HepG2 (cell line): Measurements from ENCODE around the gene RAD54L2. TPM values are rescaled to one million over a fixed set of nuclear protein-coding genes. Genes with fewer than 3 reads are reported as not detected.

Experiments used
- CREBL2 ChIP-seq: sonication (generic); formaldehyde crosslinking; IDR thresholded peaks from 2 replicates; pipeline ENCODE4 v1.8.1; 2023; ENCODE audit warnings: missing genetic modification reagents, mild to moderate bottlenecking, borderline replicate concordance
- RNF2 ChIP-seq: fragments of 450-650 bp; conservative IDR thresholded peaks from 2 replicates; pipeline ENCODE4 v1.6.1; 2016; ENCODE audit warnings: low read depth
- THYN1 ChIP-seq: sonication (generic); formaldehyde crosslinking; IDR thresholded peaks from 2 replicates; pipeline ENCODE4 v1.8.1; 2023; ENCODE audit warnings: low read depth, mild to moderate bottlenecking, moderate library complexity, missing genetic modification reagents, borderline replicate concordance
- ZBTB2 ChIP-seq: sonication (generic); formaldehyde crosslinking; IDR thresholded peaks from 2 replicates; pipeline ENCODE4 v1.8.0; 2022; ENCODE audit warnings: low read depth, missing genetic modification reagents
- ZFX ChIP-seq: sonication (generic); formaldehyde crosslinking; IDR thresholded peaks from 2 replicates; pipeline ENCODE4 v1.4.0; 2020; ENCODE audit warnings: mild to moderate bottlenecking, low read depth, missing genetic modification reagents, moderate library complexity
- ZMAT3 ChIP-seq: sonication (generic); formaldehyde crosslinking; conservative IDR thresholded peaks from 2 replicates; pipeline ENCODE4 v1.7.0; 2021; ENCODE audit warnings: missing genetic modification reagents
- ZNF605 ChIP-seq: sonication (generic); formaldehyde crosslinking; IDR thresholded peaks from 2 replicates; pipeline ENCODE4 v1.8.0; 2022; ENCODE audit warnings: mild to moderate bottlenecking, missing genetic modification reagents
- polyA plus RNA-seq, 8 experiments: library from polyadenylated mRNA; depleted of rRNA in 3 of 8; stranded (reverse) in 7 of 8; unstranded in 1 of 8; fragments of >200 nt; fragmentation: Illumina TruSeq in 4 of 8; extraction: Trizol in 4 of 8; gene quantifications; 2 replicates each; pipeline versions ENCODE4 v1.2.1 to v1.2.3, GENCODE V29; 2011 to 2016; ENCODE audit warnings: low read depth in 4 of 8, missing spikeins in 1 of 8, mixed read lengths in 1 of 8; ENCODE audit not compliant: insufficient read depth in 1 of 8
- total RNA-seq, 5 experiments: library from RNA; depleted of rRNA; stranded (reverse); fragments of >200 nt; fragmentation: Illumina TruSeq; extraction: Trizol; gene quantifications; 2 replicates each; pipeline ENCODE4 v1.2.3, GENCODE V29; 2016; ENCODE audit warnings: low read depth in 1 of 5
- TF ChIP-seq, protein P1 (sequence below): sonication (generic); formaldehyde crosslinking; IDR thresholded peaks from 2 replicates; pipeline ENCODE4 v1.5.1; 2020; ENCODE audit warnings: mild to moderate bottlenecking, missing genetic modification reagents, moderate library complexity
- TF ChIP-seq, protein P2 (sequence below): sonication (generic); formaldehyde crosslinking; IDR thresholded peaks from 2 replicates; pipeline ENCODE4 v1.5.0; 2020; ENCODE audit warnings: mild to moderate bottlenecking, missing genetic modification reagents, borderline replicate concordance
- TF ChIP-seq, protein P3 (sequence below): sonication (generic); formaldehyde crosslinking; IDR thresholded peaks from 2 replicates; pipeline ENCODE4 v1.8.0; 2022; ENCODE audit warnings: mild to moderate bottlenecking, missing genetic modification reagents, moderate library complexity
- TF ChIP-seq, protein P4 (sequence below): sonication (generic); formaldehyde crosslinking; IDR thresholded peaks from 2 replicates; pipeline ENCODE4 v1.4.0; 2020; ENCODE audit warnings: missing genetic modification reagents

Gene RAD54L2
- total and polyA plus RNA-seq, 2 of the 13 experiments (the other 11 are each of a cell fraction or from before 2014, with no cell fraction given): 5.5 to 14.8 TPM

DNA sequence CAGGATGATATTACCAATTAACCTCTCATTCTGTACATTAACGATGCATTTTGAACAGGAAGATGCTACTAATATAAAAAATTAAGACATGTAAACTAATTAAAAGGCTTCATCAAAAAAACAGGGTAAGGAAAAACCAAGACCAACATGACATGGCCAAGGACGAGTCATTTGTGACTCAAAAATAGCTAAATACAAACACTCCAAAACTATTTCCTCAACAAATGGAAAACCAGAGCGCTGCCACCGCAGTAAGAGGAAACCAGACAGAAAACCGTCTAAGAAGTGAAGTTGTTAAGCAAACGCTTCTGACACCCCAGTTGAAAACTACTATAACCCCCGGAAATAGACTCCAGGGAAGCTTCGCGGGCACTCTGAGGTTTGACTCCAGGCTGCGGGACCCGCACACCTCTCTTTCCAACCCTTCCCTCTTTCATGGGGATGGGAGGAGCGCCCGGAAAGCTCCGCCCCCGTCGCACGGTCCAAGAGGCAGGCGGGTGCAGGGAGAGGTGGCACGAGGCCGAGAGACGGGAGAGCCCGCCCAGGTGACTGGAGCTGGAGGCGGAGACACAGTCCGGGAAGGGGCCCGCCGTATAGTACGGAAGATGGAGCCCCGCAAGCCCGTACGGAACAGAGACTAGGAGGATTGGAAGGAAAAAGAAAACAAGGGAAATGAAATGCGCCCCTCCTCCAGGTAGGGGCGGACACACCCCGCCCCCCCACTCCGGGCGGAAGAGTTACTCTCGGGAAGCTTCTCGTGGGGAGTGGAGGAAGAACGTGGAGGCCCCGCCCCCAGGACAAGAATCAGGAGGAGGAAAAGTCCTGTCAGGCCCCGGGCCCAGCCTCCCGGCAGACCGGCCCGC, 39.4 kb upstream of the RAD54L2 start (continued):
- TF ChIP-seq ZBTB2 (no peak; the same call in none of the 2 replicates), ZMAT3 (CRISPR knock-in tag) (peak; percentile 44; the same call in 1 of the 2 replicates), RNF2 (0 out of 2 replicates have a peak, but pooled peaks have one; percentile 55), ZNF605 (CRISPR knock-in tag) (no peak), ZFX (CRISPR knock-in tag) (no peak), THYN1 (CRISPR knock-in tag) (no peak), CREBL2 (CRISPR knock-in tag) (no peak)
- TF ChIP-seq, protein P1, sequence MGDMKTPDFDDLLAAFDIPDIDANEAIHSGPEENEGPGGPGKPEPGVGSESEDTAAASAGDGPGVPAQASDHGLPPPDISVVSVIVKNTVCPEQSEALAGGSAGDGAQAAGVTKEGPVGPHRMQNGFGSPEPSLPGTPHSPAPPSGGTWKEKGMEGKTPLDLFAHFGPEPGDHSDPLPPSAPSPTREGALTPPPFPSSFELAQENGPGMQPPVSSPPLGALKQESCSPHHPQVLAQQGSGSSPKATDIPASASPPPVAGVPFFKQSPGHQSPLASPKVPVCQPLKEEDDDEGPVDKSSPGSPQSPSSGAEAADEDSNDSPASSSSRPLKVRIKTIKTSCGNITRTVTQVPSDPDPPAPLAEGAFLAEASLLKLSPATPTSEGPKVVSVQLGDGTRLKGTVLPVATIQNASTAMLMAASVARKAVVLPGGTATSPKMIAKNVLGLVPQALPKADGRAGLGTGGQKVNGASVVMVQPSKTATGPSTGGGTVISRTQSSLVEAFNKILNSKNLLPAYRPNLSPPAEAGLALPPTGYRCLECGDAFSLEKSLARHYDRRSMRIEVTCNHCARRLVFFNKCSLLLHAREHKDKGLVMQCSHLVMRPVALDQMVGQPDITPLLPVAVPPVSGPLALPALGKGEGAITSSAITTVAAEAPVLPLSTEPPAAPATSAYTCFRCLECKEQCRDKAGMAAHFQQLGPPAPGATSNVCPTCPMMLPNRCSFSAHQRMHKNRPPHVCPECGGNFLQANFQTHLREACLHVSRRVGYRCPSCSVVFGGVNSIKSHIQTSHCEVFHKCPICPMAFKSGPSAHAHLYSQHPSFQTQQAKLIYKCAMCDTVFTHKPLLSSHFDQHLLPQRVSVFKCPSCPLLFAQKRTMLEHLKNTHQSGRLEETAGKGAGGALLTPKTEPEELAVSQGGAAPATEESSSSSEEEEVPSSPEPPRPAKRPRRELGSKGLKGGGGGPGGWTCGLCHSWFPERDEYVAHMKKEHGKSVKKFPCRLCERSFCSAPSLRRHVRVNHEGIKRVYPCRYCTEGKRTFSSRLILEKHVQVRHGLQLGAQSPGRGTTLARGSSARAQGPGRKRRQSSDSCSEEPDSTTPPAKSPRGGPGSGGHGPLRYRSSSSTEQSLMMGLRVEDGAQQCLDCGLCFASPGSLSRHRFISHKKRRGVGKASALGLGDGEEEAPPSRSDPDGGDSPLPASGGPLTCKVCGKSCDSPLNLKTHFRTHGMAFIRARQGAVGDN (CRISPR knock-in tag): peak; percentile 75
- TF ChIP-seq, protein P2, sequence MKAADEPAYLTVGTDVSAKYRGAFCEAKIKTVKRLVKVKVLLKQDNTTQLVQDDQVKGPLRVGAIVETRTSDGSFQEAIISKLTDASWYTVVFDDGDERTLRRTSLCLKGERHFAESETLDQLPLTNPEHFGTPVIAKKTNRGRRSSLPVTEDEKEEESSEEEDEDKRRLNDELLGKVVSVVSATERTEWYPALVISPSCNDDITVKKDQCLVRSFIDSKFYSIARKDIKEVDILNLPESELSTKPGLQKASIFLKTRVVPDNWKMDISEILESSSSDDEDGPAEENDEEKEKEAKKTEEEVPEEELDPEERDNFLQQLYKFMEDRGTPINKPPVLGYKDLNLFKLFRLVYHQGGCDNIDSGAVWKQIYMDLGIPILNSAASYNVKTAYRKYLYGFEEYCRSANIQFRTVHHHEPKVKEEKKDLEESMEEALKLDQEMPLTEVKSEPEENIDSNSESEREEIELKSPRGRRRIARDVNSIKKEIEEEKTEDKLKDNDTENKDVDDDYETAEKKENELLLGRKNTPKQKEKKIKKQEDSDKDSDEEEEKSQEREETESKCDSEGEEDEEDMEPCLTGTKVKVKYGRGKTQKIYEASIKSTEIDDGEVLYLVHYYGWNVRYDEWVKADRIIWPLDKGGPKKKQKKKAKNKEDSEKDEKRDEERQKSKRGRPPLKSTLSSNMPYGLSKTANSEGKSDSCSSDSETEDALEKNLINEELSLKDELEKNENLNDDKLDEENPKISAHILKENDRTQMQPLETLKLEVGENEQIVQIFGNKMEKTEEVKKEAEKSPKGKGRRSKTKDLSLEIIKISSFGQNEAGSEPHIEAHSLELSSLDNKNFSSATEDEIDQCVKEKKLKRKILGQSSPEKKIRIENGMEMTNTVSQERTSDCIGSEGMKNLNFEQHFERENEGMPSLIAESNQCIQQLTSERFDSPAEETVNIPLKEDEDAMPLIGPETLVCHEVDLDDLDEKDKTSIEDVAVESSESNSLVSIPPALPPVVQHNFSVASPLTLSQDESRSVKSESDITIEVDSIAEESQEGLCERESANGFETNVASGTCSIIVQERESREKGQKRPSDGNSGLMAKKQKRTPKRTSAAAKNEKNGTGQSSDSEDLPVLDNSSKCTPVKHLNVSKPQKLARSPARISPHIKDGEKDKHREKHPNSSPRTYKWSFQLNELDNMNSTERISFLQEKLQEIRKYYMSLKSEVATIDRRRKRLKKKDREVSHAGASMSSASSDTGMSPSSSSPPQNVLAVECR (CRISPR knock-in tag): peak; percentile 68; the same call in 1 of the 2 replicates
- TF ChIP-seq, protein P3, sequence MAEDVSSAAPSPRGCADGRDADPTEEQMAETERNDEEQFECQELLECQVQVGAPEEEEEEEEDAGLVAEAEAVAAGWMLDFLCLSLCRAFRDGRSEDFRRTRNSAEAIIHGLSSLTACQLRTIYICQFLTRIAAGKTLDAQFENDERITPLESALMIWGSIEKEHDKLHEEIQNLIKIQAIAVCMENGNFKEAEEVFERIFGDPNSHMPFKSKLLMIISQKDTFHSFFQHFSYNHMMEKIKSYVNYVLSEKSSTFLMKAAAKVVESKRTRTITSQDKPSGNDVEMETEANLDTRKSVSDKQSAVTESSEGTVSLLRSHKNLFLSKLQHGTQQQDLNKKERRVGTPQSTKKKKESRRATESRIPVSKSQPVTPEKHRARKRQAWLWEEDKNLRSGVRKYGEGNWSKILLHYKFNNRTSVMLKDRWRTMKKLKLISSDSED: no peak
- TF ChIP-seq, protein P4, sequence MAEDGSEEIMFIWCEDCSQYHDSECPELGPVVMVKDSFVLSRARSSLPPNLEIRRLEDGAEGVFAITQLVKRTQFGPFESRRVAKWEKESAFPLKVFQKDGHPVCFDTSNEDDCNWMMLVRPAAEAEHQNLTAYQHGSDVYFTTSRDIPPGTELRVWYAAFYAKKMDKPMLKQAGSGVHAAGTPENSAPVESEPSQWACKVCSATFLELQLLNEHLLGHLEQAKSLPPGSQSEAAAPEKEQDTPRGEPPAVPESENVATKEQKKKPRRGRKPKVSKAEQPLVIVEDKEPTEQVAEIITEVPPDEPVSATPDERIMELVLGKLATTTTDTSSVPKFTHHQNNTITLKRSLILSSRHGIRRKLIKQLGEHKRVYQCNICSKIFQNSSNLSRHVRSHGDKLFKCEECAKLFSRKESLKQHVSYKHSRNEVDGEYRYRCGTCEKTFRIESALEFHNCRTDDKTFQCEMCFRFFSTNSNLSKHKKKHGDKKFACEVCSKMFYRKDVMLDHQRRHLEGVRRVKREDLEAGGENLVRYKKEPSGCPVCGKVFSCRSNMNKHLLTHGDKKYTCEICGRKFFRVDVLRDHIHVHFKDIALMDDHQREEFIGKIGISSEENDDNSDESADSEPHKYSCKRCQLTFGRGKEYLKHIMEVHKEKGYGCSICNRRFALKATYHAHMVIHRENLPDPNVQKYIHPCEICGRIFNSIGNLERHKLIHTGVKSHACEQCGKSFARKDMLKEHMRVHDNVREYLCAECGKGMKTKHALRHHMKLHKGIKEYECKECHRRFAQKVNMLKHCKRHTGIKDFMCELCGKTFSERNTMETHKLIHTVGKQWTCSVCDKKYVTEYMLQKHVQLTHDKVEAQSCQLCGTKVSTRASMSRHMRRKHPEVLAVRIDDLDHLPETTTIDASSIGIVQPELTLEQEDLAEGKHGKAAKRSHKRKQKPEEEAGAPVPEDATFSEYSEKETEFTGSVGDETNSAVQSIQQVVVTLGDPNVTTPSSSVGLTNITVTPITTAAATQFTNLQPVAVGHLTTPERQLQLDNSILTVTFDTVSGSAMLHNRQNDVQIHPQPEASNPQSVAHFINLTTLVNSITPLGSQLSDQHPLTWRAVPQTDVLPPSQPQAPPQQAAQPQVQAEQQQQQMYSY (CRISPR knock-in tag): peak; percentile 62; the same call in 1 of the 2 replicates
